NCI-H2196 (cell line): ENCODE data around the gene ANK2.

ENCODE experiments used
- DNase-seq: peaks from one replicate; lab custom pipeline; 2025; ENCODE audit not compliant: unreplicated experiment; lab: John Stamatoyannopoulos, UW

ANK2 gene

DNA sequence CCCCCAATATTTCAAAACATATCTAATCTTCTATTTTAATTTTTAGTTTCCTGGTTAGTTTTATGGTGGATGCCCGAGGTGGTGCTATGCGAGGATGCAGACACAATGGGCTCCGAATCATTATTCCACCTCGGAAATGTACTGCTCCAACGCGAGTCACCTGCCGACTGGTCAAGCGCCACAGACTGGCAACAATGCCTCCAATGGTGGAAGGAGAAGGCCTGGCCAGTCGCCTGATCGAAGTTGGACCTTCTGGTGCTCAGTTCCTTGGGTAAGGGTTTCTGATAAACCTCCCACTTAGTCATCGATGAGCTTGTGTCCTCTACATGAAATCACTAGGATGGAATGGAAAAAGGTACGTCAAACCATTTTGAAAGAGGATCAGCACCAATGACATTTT, 280.7 kb downstream of the ANK2 start:
- DNase-seq, result no peak

DNA sequence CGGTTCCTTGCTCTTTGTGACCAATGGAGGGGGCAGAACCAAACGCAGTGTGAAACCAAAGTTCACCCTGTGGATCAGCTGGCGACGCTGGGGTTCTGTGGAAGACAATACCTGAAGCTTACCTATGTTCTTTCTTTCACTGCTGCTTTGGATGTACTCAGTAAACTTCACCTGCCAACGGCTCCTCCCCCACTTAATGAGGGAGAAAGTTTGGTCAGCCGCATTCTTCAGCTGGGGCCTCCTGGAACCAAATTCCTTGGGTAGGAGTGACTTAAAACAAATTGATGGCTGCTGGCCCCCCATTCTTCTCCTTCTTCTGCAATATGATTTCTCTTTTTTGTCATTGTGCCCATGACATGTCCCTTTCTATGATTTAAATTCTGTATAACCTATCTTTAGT, 282.4 kb downstream of the ANK2 start:
- DNase-seq, result no peak

- DNase-seq, result no peak
These were observed 283.2 kb downstream of the ANK2 start for GRCh38 chr4:113332701-113333100.

DNA sequence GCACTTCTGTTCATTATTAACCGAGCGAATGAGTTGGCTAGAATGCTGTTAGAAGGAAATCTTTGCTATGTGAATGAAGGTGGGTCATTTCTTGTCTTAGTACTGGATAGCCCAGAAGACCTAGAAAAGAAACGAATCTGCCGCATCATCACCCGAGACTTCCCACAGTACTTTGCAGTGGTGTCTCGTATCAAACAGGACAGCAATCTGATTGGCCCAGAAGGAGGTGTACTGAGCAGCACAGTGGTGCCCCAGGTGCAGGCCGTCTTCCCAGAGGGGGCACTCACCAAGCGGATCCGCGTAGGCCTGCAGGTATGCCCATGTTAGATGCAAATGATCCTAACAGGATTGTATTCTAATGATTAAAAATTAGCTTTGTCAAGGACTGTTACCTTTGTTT, 286.3 kb downstream of the ANK2 start:
- no peak for DNase-seq

DNA sequence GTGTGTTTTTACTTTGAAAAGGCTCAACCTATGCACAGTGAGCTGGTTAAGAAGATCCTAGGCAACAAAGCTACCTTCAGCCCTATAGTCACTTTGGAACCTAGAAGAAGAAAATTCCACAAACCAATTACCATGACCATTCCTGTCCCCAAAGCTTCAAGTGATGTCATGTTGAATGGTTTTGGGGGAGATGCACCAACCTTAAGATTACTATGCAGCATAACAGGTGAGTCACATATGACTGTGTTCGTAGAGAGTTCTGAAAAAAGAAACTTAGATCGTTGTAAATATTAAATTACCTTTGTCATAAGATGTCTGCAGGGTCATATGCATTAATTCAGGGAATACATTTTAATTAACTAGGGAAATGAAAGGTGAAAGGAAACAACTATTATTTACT, 287.1 kb downstream of the ANK2 start:
- DNase-seq, result no peak

GRCh38 chr4:113339430-113339813, 290.0 kb downstream of the ANK2 start:
- no peak for DNase-seq

GRCh38 chr4:113344100-113344499, 294.6 kb downstream of the ANK2 start:
- no peak for DNase-seq

DNA sequence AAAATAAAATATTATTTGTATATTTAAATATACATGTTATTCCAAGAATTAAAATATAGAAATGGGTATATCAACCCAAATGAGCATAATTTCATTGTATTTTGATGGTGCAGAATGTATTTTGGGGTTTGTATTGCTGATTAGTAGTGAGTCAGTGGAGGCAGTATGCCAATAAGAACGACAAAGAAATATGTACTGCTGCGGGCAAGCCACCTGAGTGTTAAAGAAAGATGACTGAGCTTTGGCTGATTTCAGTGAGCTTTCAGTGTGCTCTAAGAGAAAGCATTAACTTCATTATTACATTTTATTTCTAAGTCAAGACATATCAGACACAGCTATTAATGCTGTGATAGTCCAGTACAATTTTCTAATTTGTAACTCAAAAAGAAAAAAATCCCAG, 297.8 kb downstream of the ANK2 start:
- no peak for DNase-seq

GRCh38 chr4:113349430-113349829, 300.0 kb downstream of the ANK2 start:
- no peak for DNase-seq

DNA sequence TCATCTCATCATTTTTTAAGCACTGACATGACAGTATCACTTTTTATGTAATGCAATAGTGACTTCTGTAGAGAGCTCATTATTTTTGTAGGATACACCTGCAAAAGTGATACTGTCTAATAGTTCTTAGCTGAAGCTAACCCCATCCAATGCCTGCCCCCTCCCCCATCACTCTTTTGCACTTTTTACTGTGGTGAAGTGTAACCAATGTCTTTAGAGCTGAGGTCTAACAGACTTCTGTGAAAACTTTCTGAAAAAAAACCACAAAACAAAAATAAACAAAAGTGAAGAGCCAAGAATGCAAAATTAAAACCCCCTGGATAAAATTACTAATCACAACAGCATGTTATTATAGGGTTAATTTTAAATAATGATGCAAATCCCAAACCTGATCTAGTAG, 301.1 kb downstream of the ANK2 start:
- no peak for DNase-seq

GRCh38 chr4:113355550-113356371, 306.3 kb downstream of the ANK2 start:
- no peak for DNase-seq

GRCh38 chr4:113356453-113356852, 307.0 kb downstream of the ANK2 start:
- DNase-seq, result no peak

DNA sequence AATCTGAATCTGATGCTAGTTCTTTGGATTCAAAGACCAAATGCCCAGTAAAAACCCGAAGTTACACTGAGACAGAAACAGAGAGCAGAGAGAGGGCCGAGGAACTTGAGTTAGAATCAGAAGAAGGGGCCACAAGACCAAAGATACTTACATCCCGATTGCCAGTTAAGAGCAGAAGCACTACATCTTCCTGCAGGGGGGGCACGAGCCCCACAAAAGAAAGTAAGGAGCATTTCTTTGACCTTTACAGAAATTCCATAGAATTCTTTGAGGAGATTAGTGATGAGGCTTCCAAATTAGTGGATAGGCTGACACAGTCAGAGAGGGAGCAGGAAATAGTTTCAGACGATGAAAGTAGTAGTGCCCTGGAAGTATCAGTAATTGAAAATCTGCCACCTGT, 309.3 kb downstream of the ANK2 start:
- no peak for DNase-seq

- DNase-seq, result no peak
These were observed 315.9 kb downstream of the ANK2 start for GRCh38 chr4:113365377-113365776.

- DNase-seq, result no peak
These were observed 318.6 kb downstream of the ANK2 start for GRCh38 chr4:113368056-113368455.

DNA sequence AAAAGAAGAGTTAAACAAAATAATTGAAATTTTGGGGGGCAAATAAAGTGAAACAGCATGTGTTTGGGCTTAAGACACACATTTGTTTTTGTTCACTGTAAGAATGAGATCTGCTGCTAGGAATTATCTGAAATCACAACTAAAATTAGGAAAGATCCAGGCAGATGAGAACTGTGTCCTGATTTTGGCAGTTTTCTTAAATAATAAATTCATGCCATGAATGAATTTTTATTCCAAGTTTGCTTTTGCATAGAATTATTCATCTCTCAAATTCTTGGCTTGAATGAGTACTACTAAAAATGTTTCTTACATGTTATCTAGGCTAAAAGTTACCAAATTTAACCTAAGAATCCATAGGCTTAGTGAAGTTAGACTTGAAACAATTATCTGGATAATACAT, 321.7 kb downstream of the ANK2 start:
- no peak for DNase-seq

GRCh38 chr4:113375964-113376666, 326.7 kb downstream of the ANK2 start:
- no peak for DNase-seq

GRCh38 chr4:113378836-113379235, 329.4 kb downstream of the ANK2 start:
- no peak for DNase-seq

DNA sequence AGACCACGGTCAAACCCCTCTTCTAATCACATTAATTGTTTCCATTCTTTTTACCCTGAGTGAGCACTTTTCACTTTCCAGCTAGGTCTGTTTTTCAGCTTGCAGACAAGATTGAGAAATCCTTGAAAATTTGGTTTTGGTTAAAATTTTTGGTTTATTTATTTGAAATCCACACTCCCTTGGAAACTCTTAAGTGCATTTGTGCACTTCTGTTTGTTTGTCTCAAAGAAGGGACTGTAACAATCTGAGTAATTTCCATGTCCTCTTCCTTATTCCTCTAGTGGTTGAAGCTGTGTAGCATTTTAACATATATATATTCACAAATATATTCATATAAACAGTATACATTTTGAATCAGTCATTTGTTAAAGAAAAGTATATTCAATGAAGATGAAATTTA, 333.3 kb downstream of the ANK2 start:
- no peak for DNase-seq

- DNase-seq, result no peak
These were observed 333.8 kb downstream of the ANK2 start for GRCh38 chr4:113383111-113383785.

- no peak for DNase-seq
These were observed 335.1 kb downstream of the ANK2 start for GRCh38 chr4:113384600-113384999.

DNA sequence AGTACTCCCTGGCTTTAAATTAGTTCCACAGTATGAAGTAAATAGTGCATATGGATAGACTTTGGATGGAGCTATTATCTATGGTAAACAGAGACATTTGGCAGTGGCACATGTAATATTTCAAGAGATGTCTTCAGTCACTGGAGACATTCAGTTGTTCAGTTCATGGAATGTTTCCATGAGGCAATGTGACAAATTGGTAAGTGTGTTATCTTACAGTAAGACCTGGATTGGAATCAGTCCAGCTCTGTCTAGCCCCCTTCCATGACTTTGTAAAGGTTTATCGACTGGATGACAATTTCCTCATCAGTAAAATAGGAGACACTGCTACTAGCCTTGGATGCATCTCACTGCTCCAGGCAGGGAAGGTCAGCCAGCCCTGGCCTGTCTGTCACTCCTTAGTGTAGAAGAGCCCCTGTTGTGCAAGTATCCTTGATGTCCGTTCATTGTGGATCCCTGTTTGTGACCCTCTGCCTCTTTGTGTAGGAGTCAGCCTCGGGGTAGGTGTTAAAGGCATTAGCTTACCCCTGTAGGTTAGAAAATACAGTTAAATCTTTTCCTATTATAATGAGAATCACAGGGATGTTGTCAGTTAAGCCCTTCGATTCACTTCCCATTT, 335.9 kb downstream of the ANK2 start:
- DNase-seq, result no peak
